OCI-LY3 (cell line): ENCODE data around the gene ZBTB32.

Experiments used
- CTCF ChIP-seq: fragments of 200-600, 300-600 bp; sonication (generic); IDR thresholded peaks from 2 replicates; pipeline ENCODE4 v1.5.1; 2014; ENCODE audit warnings: antibody characterized with exemption, low read length, low read depth
- EZH2phosphoT487 ChIP-seq: fragments of 200-600 bp; shearing (Covaris generic); IDR thresholded peaks from 2 replicates; pipeline ENCODE4 v1.6.1; 2018; ENCODE audit warnings: antibody characterized with exemption, mixed run types, low read depth

- TF ChIP-seq CTCF = no peak
- TF ChIP-seq EZH2phosphoT487 = no peak
These were observed 26.0 kb downstream of the ZBTB32 start for GRCh38 chr19:35730326-35730725.
